IPS DF 6.9 (cell line): ENCODE data around the gene VKORC1.

ENCODE experiments used
- DNase-seq: peaks from one replicate; pipeline ENCODE4 v3.0.0-alpha.2; 2013; ENCODE audit warnings: low read depth, low spot score
- H3K27ac ChIP-seq: one replicate; pipeline ENCODE4 v1.5.1; 2013; ENCODE audit warnings: low read length, control low read depth
- H3K27me3 ChIP-seq: 2 replicates; pipeline ENCODE4 v1.6.1; 2013; ENCODE audit warnings: mild to moderate bottlenecking, low read length; ENCODE audit not compliant: control insufficient read depth, insufficient read depth
- H3K36me3 ChIP-seq: 2 replicates; pipeline ENCODE4 v1.6.1; 2013; ENCODE audit warnings: low read length; ENCODE audit not compliant: control insufficient read depth, insufficient read depth
- H3K4me1 ChIP-seq: 2 replicates; pipeline ENCODE4 v1.6.1; 2013; ENCODE audit warnings: low read length; ENCODE audit not compliant: control insufficient read depth, insufficient read depth
- H3K4me3 ChIP-seq: 2 replicates; pipeline ENCODE4 v1.5.1; 2013; ENCODE audit warnings: mild to moderate bottlenecking, low read length
- H3K9me3 ChIP-seq: 2 replicates; pipeline ENCODE4 v1.6.1; 2013; ENCODE audit warnings: low read length, inconsistent platforms; ENCODE audit not compliant: control insufficient read depth, insufficient read depth
- WGBS: extraction: QIAGEN DNeasy Blood & Tissue Kit; methylation state at CpG from one replicate; pipeline ENCODE4 v1.1.7; 2013; ENCODE audit warnings: mixed read lengths, missing lambda C conversion rate; ENCODE audit not compliant: insufficient read length, insufficient coverage; 5-methylcytosine and 5-hydroxymethylcytosine counted together

VKORC1 gene

GRCh38 chr16:31135535-31136286 is 41.1 kb upstream of the VKORC1 start, which contains the start of gene PRSS8:
PRSS8 (minus strand) TSS chr16:31135727; CDS start chr16:31135498, 229 bp downstream.
- no CpG with 5 or more reads among the region's 22 CpGs for WGBS
- Histone ChIP-seq H3K27me3 (no peaks in the 10 kb centered on the region), H3K36me3 (peaks cover 13% of the 10 kb centered on the region), H3K4me1 (peaks cover 20% of the 10 kb centered on the region), H3K9me3 (no peaks in the 10 kb centered on the region), H3K27ac (no peak within 1 kb of the TSS), H3K4me3 (peak within 1 kb of the TSS; percentile 65)
- no peak for DNase-seq

GRCh38 chr16:31134625-31135534 is 40.3 kb upstream of the VKORC1 start:
- H3K4me1 ChIP-seq, result peaks cover 25% of the 10 kb centered on the region
- no CpG with 5 or more reads among the region's 18 CpGs for WGBS

DNA sequence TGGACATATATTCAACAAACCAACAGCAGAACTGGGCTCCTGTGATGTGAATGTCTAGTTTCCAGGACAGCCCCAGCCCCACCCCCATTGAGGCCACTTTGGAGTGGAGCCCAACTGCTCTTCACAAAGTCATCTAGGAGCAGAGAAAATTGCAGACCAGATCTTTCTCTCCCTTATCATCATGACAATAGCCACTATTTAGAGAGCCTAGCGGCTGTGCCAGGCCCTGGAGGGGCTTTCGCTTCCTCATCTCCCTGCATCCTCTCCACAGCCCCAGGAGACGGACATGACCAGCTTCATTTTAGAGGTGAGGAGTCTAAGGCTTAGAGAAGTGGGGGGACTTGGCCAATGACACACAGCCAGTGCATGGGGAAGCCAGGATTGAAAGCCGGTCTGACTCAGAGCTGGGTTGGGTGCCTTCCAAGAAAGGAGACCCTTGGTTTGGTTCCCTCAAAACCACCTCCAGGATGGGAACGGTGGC is 39.5 kb upstream of the VKORC1 start:
- Histone ChIP-seq H3K4me3 (peak overlapping the region; percentile 65; the same call in 1 of the 2 replicates), H3K27me3 (no peaks in the 10 kb centered on the region), H3K4me1 (peaks cover 22% of the 10 kb centered on the region), H3K27ac (no peak overlapping the region), H3K36me3 (peaks cover 13% of the 10 kb centered on the region), H3K9me3 (no peaks in the 10 kb centered on the region)
- WGBS, result no CpG with 5 or more reads among the region's 5 CpGs
- no peak for DNase-seq

More at GRCh38 chr16:31134625-31135534, 40.3 kb upstream of the VKORC1 start:
- DNase-seq, result no peak
- Histone ChIP-seq H3K27me3 (no peaks in the 10 kb centered on the region), H3K4me3 (peak overlapping the region; percentile 65), H3K27ac (no peak overlapping the region), H3K36me3 (peaks cover 13% of the 10 kb centered on the region), H3K9me3 (no peaks in the 10 kb centered on the region)

- no peak overlapping the region for H3K27ac ChIP-seq
- WGBS, result no CpG with 5 or more reads among the region's 6 CpGs
- no peak overlapping the region for H3K4me3 ChIP-seq
- H3K36me3 ChIP-seq, result peaks cover 13% of the 10 kb centered on the region
- H3K27me3 ChIP-seq, result no peaks in the 10 kb centered on the region
- no peak for DNase-seq
- peaks cover 17% of the 10 kb centered on the region for H3K4me1 ChIP-seq
- no peaks in the 10 kb centered on the region for H3K9me3 ChIP-seq
Measured at GRCh38 chr16:31133046-31133501, 38.5 kb upstream of the VKORC1 start.

GRCh38 chr16:31132303-31132979 is 37.8 kb upstream of the VKORC1 start:
- Histone ChIP-seq H3K9me3 (no peaks in the 10 kb centered on the region), H3K4me3 (no peak overlapping the region), H3K27me3 (no peaks in the 10 kb centered on the region), H3K36me3 (peaks cover 13% of the 10 kb centered on the region), H3K27ac (no peak overlapping the region), H3K4me1 (peaks cover 17% of the 10 kb centered on the region)
- no peak for DNase-seq
- no CpG with 5 or more reads among the region's 20 CpGs for WGBS

- Histone ChIP-seq H3K36me3 (peaks cover 13% of the 10 kb centered on the region), H3K27me3 (no peaks in the 10 kb centered on the region), H3K27ac (no peak overlapping the region), H3K4me3 (no peak overlapping the region), H3K4me1 (peaks cover 17% of the 10 kb centered on the region), H3K9me3 (no peaks in the 10 kb centered on the region)
- no CpG with 5 or more reads among the region's 5 CpGs for WGBS
- DNase-seq, result no peak
Measured at GRCh38 chr16:31131841-31132271, 37.3 kb upstream of the VKORC1 start.

GRCh38 chr16:31131416-31131815 is 36.8 kb upstream of the VKORC1 start:
- Histone ChIP-seq H3K27me3 (no peaks in the 10 kb centered on the region), H3K9me3 (no peaks in the 10 kb centered on the region), H3K4me1 (peaks cover 17% of the 10 kb centered on the region), H3K27ac (no peak overlapping the region), H3K36me3 (peaks cover 13% of the 10 kb centered on the region), H3K4me3 (no peak overlapping the region)
- no peak for DNase-seq
- no CpG with 5 or more reads among the region's 11 CpGs for WGBS

GRCh38 chr16:31130899-31131298 is 36.3 kb upstream of the VKORC1 start:
- Histone ChIP-seq H3K4me3 (no peak overlapping the region), H3K27me3 (no peaks in the 10 kb centered on the region), H3K9me3 (no peaks in the 10 kb centered on the region), H3K4me1 (peaks cover 16% of the 10 kb centered on the region), H3K36me3 (peaks cover 13% of the 10 kb centered on the region), H3K27ac (no peak overlapping the region)
- no CpG with 5 or more reads among the region's 6 CpGs for WGBS
- no peak for DNase-seq

- WGBS, result no CpG with 5 or more reads among the region's 10 CpGs
- Histone ChIP-seq H3K4me1 (peaks cover 14% of the 10 kb centered on the region), H3K27ac (no peak overlapping the region), H3K4me3 (no peak overlapping the region), H3K27me3 (no peaks in the 10 kb centered on the region), H3K36me3 (peaks cover 13% of the 10 kb centered on the region), H3K9me3 (no peaks in the 10 kb centered on the region)
- no peak for DNase-seq
Measured at GRCh38 chr16:31130336-31130891, 35.8 kb upstream of the VKORC1 start.
